Mammary epithelial cell (primary cell): ENCODE measurements around the gene FLT3.

ENCODE experiments used
- CTCF ChIP-seq, 2 donors: IDR thresholded peaks in 1 of 2; conservative IDR thresholded peaks in 1 of 2; 2 replicates each; pipeline ENCODE4 v1.5.1; 2011 to 2012; ENCODE audit warnings: inconsistent platforms in 2 of 2, low read length in 2 of 2, mild to moderate bottlenecking in 2 of 2, control low read depth in 1 of 2, low read depth in 1 of 2; ENCODE audit not compliant: insufficient read depth in 1 of 2; ENCODE audit errors: extremely low read depth in 1 of 2
- EZH2 ChIP-seq: IDR thresholded peaks from 2 replicates; pipeline ENCODE4 v1.6.1; 2012; ENCODE audit warnings: low read length, inconsistent platforms, borderline replicate concordance

- TF ChIP-seq CTCF (conservative IDR thresholded peaks at IDR 0.05 in 1 of 2, IDR thresholded peaks at IDR 0.05 in 1 of 2; ENCODE audit: extremely low read depth in 1 of 2, insufficient read depth in 1 of 2, low read depth in 1 of 2, low read length in 2 of 2) (no peak), EZH2 (no peak)
These were observed 47.1 kb upstream of the FLT3 start for GRCh38 chr13:28147495-28147894.
